ENCODE results near the gene GTPBP6. TPM values are rescaled to one million over a fixed set of nuclear protein-coding genes. Genes with fewer than 3 reads are reported as not detected.
"Not testable (repeated sequence)": the region's sequence is repeated elsewhere in the genome, so short reads cannot be mapped to it uniquely, and the experiment has no call there.

The GTPBP6 gene
- total and polyA plus RNA-seq, 2 donors (not counting 3 experiments of a cell fraction or from before 2014, with no cell fraction given): 39.1 to 63.5 TPM

GRCh38 chrX:307261-308111, 11.1 kb downstream of the GTPBP6 start:
- FAIRE-seq (no peak), DNase-seq (ENCODE audit: low read depth, low spot score) (no peak)
- CTCF ChIA-PET: no interaction called here
- Histone ChIP-seq H3K4me2 (ENCODE audit: insufficient read depth, low read length) (no peak overlapping the region), H2AFZ (ENCODE audit: low read depth, low read length) (no peak overlapping the region), H3K36me3 (ENCODE audit: control insufficient read depth in 2 of 2, extremely low read depth in 1 of 2, insufficient read depth in 2 of 2, low read length in 2 of 2) (peaks cover 9 to 31% of the 10 kb centered on the region in 2 experiments), H3K27ac (ENCODE audit: insufficient read depth, low read depth, low read length) (no peak overlapping the region), H4K20me1 (replicated peaks; ENCODE audit: control insufficient read depth, extremely low read depth, insufficient read depth, low read length) (no peaks in the 10 kb centered on the region), H3K9ac (replicated peaks; ENCODE audit: extremely low read depth, insufficient read depth, low read length) (no peak overlapping the region), H3K27me3 (ENCODE audit: control insufficient read depth in 2 of 2, insufficient read depth in 2 of 2, low read length in 2 of 2) (no peaks in the 10 kb centered on the region), H3K79me2 (ENCODE audit: control insufficient read depth, insufficient read depth, low read length) (no peaks in the 10 kb centered on the region), H3K9me1 (replicated peaks; ENCODE audit: control insufficient read depth, extremely low read depth, insufficient read depth, low read length) (no peaks in the 10 kb centered on the region), H3K9me3 (replicated peaks; ENCODE audit: control insufficient read depth, insufficient read depth, low read length) (no peaks in the 10 kb centered on the region), H3K4me1 (ENCODE audit: control insufficient read depth, extremely low read depth, insufficient read depth, low read length) (no peaks in the 10 kb centered on the region), H3K4me3 (replicated peaks in 1 of 3; ENCODE audit: insufficient read depth in 1 of 3, low read depth in 1 of 3, low read length in 3 of 3) (no peak overlapping the region)
- dilution Hi-C loops (cut with MboI; ENCODE audit: extremely low pct_ligation_motif_present, low sequenced_read_pairs): no loop called here
- no TSS peak for BruUV-seq (replicated peaks)
- TF ChIP-seq GATA2 (IDR thresholded peaks at IDR 0.05; ENCODE audit: insufficient read depth, insufficient read length, low read depth, low read length) (no peak), JUN (IDR thresholded peaks at IDR 0.05; ENCODE audit: borderline replicate concordance, insufficient read depth, insufficient read length, low read depth) (no peak), MYC (IDR thresholded peaks at IDR 0.05; ENCODE audit: low read depth, low read length) (no peak), CTCF (IDR thresholded peaks at IDR 0.05; ENCODE audit: extremely low read depth in 1 of 2, insufficient read depth in 1 of 2, low read depth in 1 of 2, low read length in 2 of 2) (no peak), FOS (IDR thresholded peaks at IDR 0.05; ENCODE audit: borderline replicate concordance, insufficient read depth, low read length) (no peak), EZH2 (IDR thresholded peaks at IDR 0.05; ENCODE audit: borderline replicate concordance, low read depth, low read length, severe bottlenecking) (no peak), POLR2AphosphoS5 (IDR thresholded peaks at IDR 0.05; ENCODE audit: insufficient read depth, low read depth, low read length) (no peak), MAX (IDR thresholded peaks at IDR 0.05; ENCODE audit: insufficient read depth, insufficient read length) (no peak), POLR2A (IDR thresholded peaks at IDR 0.05; ENCODE audit: low read depth, low read length) (no peak)
- POLR2A ChIA-PET: no interaction called here
- intact Hi-C loops (cut with micrococcal nuclease): no loop called here

GRCh38 chrX:306614-307251, 11.9 kb downstream of the GTPBP6 start:
- H3K9me3 ChIP-seq (replicated peaks; ENCODE audit: control insufficient read depth, insufficient read depth, low read length); H3K4me2 ChIP-seq (ENCODE audit: insufficient read depth, low read length); BruUV-seq (replicated peaks); H3K9me1 ChIP-seq (replicated peaks; ENCODE audit: control insufficient read depth, extremely low read depth, insufficient read depth, low read length); H3K9ac ChIP-seq (replicated peaks; ENCODE audit: extremely low read depth, insufficient read depth, low read length); intact Hi-C loops (cut with micrococcal nuclease); DNase-seq (ENCODE audit: low read depth, low spot score); H3K79me2 ChIP-seq (ENCODE audit: control insufficient read depth, insufficient read depth, low read length); H4K20me1 ChIP-seq (replicated peaks; ENCODE audit: control insufficient read depth, extremely low read depth, insufficient read depth, low read length); H3K27me3 ChIP-seq (ENCODE audit: control insufficient read depth in 2 of 2, insufficient read depth in 2 of 2, low read length in 2 of 2); CTCF ChIA-PET; FAIRE-seq; POLR2A ChIA-PET; dilution Hi-C loops (cut with MboI; ENCODE audit: extremely low pct_ligation_motif_present, low sequenced_read_pairs); H3K27ac ChIP-seq (ENCODE audit: insufficient read depth, low read depth, low read length); H3K4me3 ChIP-seq (replicated peaks in 1 of 3; ENCODE audit: insufficient read depth in 1 of 3, low read depth in 1 of 3, low read length in 3 of 3); H2AFZ ChIP-seq (ENCODE audit: low read depth, low read length); H3K4me1 ChIP-seq (ENCODE audit: control insufficient read depth, extremely low read depth, insufficient read depth, low read length): not testable (repeated sequence)
- peaks cover 7 to 23% of the 10 kb centered on the region in 2 experiments for H3K36me3 ChIP-seq (ENCODE audit: control insufficient read depth in 2 of 2, extremely low read depth in 1 of 2, insufficient read depth in 2 of 2, low read length in 2 of 2)
